Heart left ventricle (tissue), 13 donors: Measurements from ENCODE around the gene SLC23A3.

Experiments
- CTCF ChIP-seq, 12 donors: fragments of 200-600 bp; sonication (generic) in 4 of 12; IDR thresholded peaks; one replicate each; pipeline versions ENCODE4 v1.5.0 to v1.8.0; 2018 to 2022; ENCODE audit warnings: antibody characterized with exemption in 12 of 12, mild to moderate bottlenecking in 5 of 12
- POLR2A ChIP-seq, 2 donors: fragments of 450-650 bp; IDR thresholded peaks; one replicate each; pipeline ENCODE4 v1.6.1; 2017; ENCODE audit warnings: antibody characterized with exemption in 2 of 2, mild to moderate bottlenecking in 2 of 2, moderate library complexity in 2 of 2
- donor health status: ischemic (EF 13 %, LVEDD 7.1; RV severe dilation, severe dysfunction).
- donor health status: DM: no; HTN: yes; CAD: no.
- donor health status: DM: no; HTN: no; CAD: no.
- donor health status: ischemic (EF 25% LVEDD 6.9; RV normal size, moderate dysfunction).
- donor health status: ischemic (EF 25% LVEDD 5.7; RV mildly dilated, moderate dysfunction).
- donor health status: ischemic (EF 35%, LVEDD 5.7; RV mildly dilated, moderate dysfunction).
- donor health status: nonischemic (EF 11% LVEDD 7.7; RV severe dilation, severe dysfunction).
- donor health status: DM: yes; HTN: yes; CAD: no.
- donor health status: PGD.
- donor health status: ischemic (EF 29% LVEDD 5.4; RV normal size, mild dysfunction).
- donor health status: nonischemic (EF 23%, LVEDD 6.1; RV moderate dilation, normal function).

DNA sequence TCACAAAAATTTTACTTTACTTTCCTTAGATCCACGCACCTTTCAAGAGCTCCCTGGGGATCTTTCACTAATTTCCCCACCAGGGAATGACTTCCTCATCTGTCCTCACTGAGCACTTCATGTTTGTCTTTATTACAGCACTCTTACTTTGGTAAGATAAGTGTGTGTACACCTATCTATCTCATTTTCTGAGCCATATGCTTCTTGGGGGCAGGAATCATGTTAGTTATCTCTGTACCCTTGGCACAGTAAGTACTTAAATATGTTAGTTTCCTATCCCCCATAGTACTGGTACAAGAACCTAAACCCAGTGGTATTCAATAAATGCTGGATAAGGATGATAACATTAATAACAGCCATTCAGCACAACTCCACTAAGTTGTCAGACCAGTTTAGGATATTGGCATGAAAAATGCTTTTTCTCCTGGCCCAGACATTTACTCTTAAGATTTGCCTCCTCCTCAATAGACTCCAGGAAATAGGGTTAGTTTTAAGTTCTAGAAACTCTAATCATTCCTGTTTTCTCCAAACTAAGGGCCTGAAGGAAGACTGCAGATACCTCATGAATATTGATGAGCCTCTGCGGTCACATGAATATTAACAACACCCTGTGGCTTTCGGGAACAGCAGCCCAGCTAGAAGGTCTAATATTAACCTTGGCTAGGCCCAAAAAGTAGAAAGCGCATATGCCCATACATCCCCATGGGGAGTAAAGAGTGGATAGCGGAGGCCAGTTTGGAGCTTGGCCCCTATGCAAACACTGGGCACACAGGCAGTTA lies 47.4 kb downstream of the SLC23A3 start:
- TF ChIP-seq POLR2A (IDR thresholded peaks at IDR 0.05) = no peak
- no peak for TF ChIP-seq CTCF (IDR thresholded peaks at IDR 0.05)
